H1 (cell line): ENCODE data around the gene FAM149A. TPM values are rescaled to one million over a fixed set of nuclear protein-coding genes. Genes with fewer than 3 reads are reported as not detected.

ENCODE experiments used
- TCF12 ChIP-seq: IDR thresholded peaks from 2 replicates; pipeline ENCODE4 v1.6.1; 2011; ENCODE audit warnings: low read depth, mild to moderate bottlenecking, low read length
- polyA plus RNA-seq, 7 experiments: library from polyadenylated mRNA; depleted of rRNA in 3 of 7; stranded (reverse) in 5 of 7; unstranded in 2 of 7; fragments of >200 nt in 5 of 7; fragments of 200-250 nt in 2 of 7; gene quantifications; 1 replicate in 5 of 7; 2 replicates in 1 of 7; 4 replicates in 1 of 7; pipeline versions ENCODE4 v1.2.1 to v1.2.3, GENCODE V29; 2011 to 2013; ENCODE audit warnings: missing spikeins in 2 of 7, mixed read lengths in 2 of 7
- total RNA-seq: library from RNA; stranded (reverse); fragmentation: NEBNext Ultra II Directional; extraction: Animal tissue kit (Norgen Biotek cat#: 25700); gene quantifications from 2 replicates; pipeline ENCODE4 v1.2.1, GENCODE V29; 2021
- TF ChIP-seq, protein P1 (sequence below): fragments of 300-600 bp; sonication (generic); IDR thresholded peaks from 2 replicates; pipeline ENCODE4 v1.7.1; 2012; ENCODE audit warnings: low read length, moderate library complexity, mild to moderate bottlenecking, inconsistent platforms; ENCODE audit not compliant: insufficient replicate concordance

Gene FAM149A
- total and polyA plus RNA-seq, 2 of the 8 experiments (the other 6 are each of a cell fraction or from before 2014, with no cell fraction given), result 6.1 to 8.5 TPM

DNA sequence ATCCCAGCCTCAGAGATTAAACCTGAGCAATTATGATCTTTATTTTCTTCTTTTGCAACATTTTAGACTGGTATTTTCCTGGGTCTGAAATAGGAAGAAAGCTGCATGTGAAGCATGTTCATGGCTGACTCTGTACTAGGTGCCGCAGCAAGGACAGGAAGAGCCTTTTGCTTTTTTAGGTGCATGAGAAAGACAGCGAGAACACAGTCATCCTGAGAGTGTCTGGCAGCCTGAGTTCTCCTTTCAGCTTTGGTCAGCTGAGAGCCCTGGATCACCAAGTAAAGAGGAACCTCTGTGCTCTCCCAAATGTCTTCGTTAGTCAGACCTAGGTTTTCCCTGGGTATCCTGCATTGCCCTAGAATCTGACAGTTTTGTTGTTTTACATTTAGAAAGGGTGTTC, 29.8 kb downstream of the FAM149A start (continued):
- TF ChIP-seq, protein P1, sequence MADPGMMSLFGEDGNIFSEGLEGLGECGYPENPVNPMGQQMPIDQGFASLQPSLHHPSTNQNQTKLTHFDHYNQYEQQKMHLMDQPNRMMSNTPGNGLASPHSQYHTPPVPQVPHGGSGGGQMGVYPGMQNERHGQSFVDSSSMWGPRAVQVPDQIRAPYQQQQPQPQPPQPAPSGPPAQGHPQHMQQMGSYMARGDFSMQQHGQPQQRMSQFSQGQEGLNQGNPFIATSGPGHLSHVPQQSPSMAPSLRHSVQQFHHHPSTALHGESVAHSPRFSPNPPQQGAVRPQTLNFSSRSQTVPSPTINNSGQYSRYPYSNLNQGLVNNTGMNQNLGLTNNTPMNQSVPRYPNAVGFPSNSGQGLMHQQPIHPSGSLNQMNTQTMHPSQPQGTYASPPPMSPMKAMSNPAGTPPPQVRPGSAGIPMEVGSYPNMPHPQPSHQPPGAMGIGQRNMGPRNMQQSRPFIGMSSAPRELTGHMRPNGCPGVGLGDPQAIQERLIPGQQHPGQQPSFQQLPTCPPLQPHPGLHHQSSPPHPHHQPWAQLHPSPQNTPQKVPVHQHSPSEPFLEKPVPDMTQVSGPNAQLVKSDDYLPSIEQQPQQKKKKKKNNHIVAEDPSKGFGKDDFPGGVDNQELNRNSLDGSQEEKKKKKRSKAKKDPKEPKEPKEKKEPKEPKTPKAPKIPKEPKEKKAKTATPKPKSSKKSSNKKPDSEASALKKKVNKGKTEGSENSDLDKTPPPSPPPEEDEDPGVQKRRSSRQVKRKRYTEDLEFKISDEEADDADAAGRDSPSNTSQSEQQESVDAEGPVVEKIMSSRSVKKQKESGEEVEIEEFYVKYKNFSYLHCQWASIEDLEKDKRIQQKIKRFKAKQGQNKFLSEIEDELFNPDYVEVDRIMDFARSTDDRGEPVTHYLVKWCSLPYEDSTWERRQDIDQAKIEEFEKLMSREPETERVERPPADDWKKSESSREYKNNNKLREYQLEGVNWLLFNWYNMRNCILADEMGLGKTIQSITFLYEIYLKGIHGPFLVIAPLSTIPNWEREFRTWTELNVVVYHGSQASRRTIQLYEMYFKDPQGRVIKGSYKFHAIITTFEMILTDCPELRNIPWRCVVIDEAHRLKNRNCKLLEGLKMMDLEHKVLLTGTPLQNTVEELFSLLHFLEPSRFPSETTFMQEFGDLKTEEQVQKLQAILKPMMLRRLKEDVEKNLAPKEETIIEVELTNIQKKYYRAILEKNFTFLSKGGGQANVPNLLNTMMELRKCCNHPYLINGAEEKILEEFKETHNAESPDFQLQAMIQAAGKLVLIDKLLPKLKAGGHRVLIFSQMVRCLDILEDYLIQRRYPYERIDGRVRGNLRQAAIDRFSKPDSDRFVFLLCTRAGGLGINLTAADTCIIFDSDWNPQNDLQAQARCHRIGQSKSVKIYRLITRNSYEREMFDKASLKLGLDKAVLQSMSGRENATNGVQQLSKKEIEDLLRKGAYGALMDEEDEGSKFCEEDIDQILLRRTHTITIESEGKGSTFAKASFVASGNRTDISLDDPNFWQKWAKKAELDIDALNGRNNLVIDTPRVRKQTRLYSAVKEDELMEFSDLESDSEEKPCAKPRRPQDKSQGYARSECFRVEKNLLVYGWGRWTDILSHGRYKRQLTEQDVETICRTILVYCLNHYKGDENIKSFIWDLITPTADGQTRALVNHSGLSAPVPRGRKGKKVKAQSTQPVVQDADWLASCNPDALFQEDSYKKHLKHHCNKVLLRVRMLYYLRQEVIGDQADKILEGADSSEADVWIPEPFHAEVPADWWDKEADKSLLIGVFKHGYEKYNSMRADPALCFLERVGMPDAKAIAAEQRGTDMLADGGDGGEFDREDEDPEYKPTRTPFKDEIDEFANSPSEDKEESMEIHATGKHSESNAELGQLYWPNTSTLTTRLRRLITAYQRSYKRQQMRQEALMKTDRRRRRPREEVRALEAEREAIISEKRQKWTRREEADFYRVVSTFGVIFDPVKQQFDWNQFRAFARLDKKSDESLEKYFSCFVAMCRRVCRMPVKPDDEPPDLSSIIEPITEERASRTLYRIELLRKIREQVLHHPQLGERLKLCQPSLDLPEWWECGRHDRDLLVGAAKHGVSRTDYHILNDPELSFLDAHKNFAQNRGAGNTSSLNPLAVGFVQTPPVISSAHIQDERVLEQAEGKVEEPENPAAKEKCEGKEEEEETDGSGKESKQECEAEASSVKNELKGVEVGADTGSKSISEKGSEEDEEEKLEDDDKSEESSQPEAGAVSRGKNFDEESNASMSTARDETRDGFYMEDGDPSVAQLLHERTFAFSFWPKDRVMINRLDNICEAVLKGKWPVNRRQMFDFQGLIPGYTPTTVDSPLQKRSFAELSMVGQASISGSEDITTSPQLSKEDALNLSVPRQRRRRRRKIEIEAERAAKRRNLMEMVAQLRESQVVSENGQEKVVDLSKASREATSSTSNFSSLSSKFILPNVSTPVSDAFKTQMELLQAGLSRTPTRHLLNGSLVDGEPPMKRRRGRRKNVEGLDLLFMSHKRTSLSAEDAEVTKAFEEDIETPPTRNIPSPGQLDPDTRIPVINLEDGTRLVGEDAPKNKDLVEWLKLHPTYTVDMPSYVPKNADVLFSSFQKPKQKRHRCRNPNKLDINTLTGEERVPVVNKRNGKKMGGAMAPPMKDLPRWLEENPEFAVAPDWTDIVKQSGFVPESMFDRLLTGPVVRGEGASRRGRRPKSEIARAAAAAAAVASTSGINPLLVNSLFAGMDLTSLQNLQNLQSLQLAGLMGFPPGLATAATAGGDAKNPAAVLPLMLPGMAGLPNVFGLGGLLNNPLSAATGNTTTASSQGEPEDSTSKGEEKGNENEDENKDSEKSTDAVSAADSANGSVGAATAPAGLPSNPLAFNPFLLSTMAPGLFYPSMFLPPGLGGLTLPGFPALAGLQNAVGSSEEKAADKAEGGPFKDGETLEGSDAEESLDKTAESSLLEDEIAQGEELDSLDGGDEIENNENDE, result no peak
- TF ChIP-seq TCF12, result no peak
